Measurements from ENCODE around the gene RNF181. TPM values are rescaled to one million over a fixed set of nuclear protein-coding genes. Genes with fewer than 3 reads are reported as not detected.

RNF181 gene
- total RNA-seq, 1 experiment from 2014 or later: 125 TPM

DNA sequence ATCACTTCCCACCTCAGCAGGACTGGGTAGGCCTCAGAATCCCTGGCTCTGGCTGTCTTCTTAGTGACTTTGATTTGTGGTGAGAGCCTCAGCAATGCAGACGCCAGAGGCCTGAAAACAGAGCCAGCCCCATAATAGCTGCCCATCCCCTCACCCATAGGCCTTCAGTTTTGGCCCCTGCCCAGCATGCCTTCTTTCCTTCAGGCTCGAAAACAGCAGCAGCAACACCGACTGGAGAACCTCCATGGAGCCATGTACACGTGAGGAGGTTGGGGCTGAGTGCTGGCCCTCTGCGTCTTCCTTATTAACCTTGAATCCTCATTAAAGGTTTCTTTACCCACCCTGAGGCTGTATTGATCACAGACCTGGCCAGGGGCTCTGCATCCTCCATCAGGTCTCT is 1.7 kb downstream of the RNF181 start:
- intact Hi-C loops (cut with micrococcal nuclease): no loop called here
- TF ChIP-seq, protein P1, sequence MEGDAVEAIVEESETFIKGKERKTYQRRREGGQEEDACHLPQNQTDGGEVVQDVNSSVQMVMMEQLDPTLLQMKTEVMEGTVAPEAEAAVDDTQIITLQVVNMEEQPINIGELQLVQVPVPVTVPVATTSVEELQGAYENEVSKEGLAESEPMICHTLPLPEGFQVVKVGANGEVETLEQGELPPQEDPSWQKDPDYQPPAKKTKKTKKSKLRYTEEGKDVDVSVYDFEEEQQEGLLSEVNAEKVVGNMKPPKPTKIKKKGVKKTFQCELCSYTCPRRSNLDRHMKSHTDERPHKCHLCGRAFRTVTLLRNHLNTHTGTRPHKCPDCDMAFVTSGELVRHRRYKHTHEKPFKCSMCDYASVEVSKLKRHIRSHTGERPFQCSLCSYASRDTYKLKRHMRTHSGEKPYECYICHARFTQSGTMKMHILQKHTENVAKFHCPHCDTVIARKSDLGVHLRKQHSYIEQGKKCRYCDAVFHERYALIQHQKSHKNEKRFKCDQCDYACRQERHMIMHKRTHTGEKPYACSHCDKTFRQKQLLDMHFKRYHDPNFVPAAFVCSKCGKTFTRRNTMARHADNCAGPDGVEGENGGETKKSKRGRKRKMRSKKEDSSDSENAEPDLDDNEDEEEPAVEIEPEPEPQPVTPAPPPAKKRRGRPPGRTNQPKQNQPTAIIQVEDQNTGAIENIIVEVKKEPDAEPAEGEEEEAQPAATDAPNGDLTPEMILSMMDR (IDR thresholded peaks at IDR 0.05; ENCODE audit: unreplicated experiment): no peak
- Mint-ChIP-seq H3K27me3 (ENCODE audit: insufficient read depth, unreplicated experiment) (no peaks in the 10 kb centered on the region), H3K4me3 (ENCODE audit: unreplicated experiment) (peak overlapping the region; percentile 98), H3K27ac (ENCODE audit: low read depth, unreplicated experiment) (peak overlapping the region; percentile 98), H3K9me3 (ENCODE audit: unreplicated experiment) (no peaks in the 10 kb centered on the region), H3K36me3 (ENCODE audit: insufficient read depth, unreplicated experiment) (peaks cover 24% of the 10 kb centered on the region), H3K4me1 (ENCODE audit: insufficient read depth, unreplicated experiment) (peaks cover 19% of the 10 kb centered on the region)
- no peak for DNase-seq (ENCODE audit: unreplicated experiment)
- BruUV-seq (replicated peaks): TSS peak; percentile 50
- ChIA-PET CTCF (interaction anchor here (0.6 to 2.4 kb wide), 4 partner anchors 20 to 624 kb away, joined by 4 to 9 read pairs (median 4); no protein-coding TSS in a partner anchor), POLR2A (interaction anchor here (1.0 to 5.2 kb wide), 5 partner anchors 7 to 270 kb away, joined by 3 to 113 read pairs (median 54); partner anchors contain the start of genes GGCX, TGOLN2, TMEM150A and VAMP5)

DNA sequence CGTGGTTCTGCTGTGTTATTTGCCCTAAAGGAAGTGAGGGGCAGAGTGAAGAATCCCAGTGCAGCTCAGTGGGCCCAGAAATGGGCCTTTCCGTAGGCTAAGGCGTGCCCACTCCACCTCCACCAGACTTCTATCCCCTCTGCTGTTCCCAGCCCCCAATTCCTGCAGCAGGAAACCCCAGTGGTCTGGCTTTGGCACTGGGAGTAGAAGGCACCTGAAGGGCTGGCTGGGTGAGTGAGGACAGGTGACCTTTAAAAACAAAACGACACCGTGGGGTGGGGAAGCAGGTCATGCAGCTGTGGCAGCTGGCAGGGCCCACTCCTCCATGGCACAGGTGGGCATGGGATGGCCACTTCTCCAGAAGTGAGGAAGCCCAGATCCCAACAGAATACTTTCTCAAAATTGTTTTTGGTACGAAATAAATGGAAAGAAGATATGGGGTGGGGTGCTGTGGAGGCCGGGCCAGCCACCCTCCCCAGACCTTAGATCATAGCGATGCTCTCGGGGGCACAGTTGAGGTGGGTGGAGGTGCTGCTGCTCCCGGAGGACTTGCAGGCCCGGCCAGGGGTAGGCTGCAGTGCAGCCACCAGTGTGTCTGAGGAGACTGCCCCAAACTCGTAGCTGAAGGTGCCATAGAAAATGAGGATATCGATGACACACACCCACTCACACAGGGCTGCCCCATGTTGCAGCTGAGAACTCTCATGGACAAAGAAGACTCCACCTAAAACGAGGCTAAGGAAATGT is 3.2 kb downstream of the RNF181 start:
- no peak overlapping the region for H3K27ac Mint-ChIP-seq (ENCODE audit: low read depth, unreplicated experiment)
- no peaks in the 10 kb centered on the region for H3K9me3 Mint-ChIP-seq (ENCODE audit: unreplicated experiment)
- ChIA-PET POLR2A (interaction anchor here (0.8 to 1.2 kb wide), 2 partner anchors 10 to 20 kb away, joined by 3 to 5 read pairs; no protein-coding TSS in a partner anchor), CTCF (no interaction called here)
- H3K4me1 Mint-ChIP-seq (ENCODE audit: insufficient read depth, unreplicated experiment): peaks cover 19% of the 10 kb centered on the region
- TF ChIP-seq, protein P1 (IDR thresholded peaks at IDR 0.05; ENCODE audit: unreplicated experiment): no peak
- no peak for DNase-seq (ENCODE audit: unreplicated experiment)
- intact Hi-C loops (cut with micrococcal nuclease): no loop called here
- peaks cover 24% of the 10 kb centered on the region for H3K36me3 Mint-ChIP-seq (ENCODE audit: insufficient read depth, unreplicated experiment)
- H3K27me3 Mint-ChIP-seq (ENCODE audit: insufficient read depth, unreplicated experiment): no peaks in the 10 kb centered on the region
- no peak overlapping the region for H3K4me3 Mint-ChIP-seq (ENCODE audit: unreplicated experiment)
- BruUV-seq (replicated peaks): no TSS peak

DNA sequence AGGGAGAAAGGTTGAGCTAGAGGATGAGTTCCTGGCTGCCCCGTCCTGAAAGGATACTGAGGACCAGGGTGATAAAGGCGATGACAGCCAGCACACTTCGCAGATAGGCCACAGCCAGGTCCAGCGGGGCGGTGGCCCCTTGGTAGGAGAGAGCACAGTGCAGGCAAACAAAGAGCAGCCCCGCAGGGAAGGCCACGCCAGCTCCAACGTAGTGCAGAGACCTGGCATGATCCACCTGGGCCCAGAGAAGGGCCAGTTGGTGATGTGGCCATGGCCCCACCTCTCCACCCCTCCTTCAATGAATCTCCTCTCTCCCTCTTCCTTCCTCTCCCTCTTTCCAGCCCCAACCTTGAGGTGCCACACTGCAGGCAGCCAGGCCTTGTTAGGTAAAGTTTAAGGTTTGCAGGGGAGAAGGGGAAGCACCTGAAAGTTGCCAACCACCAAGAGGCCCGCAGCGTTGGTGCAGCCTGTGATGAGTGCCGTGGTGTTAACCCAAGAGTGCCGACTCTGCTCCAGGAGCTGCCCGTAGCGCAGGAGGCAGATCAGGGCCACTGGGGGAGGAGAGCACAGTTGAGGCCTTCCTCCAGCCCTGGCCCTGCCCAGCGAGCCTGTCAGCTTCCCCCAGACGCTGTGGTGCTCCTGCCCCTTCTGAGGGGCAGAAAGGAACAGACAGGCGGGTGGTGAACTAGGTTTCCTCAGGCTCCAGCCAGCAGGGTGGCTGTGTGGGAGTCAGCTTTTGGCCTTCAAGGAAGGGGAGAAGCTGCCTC is 4.1 kb downstream of the RNF181 start:
- CTCF ChIA-PET: no interaction called here
- Mint-ChIP-seq H3K36me3 (ENCODE audit: insufficient read depth, unreplicated experiment) (peaks cover 26% of the 10 kb centered on the region), H3K27me3 (ENCODE audit: insufficient read depth, unreplicated experiment) (no peaks in the 10 kb centered on the region), H3K4me1 (ENCODE audit: insufficient read depth, unreplicated experiment) (peaks cover 10% of the 10 kb centered on the region), H3K27ac (ENCODE audit: low read depth, unreplicated experiment) (no peak overlapping the region), H3K4me3 (ENCODE audit: unreplicated experiment) (no peak overlapping the region), H3K9me3 (ENCODE audit: unreplicated experiment) (no peaks in the 10 kb centered on the region)
- TF ChIP-seq, protein P1 (IDR thresholded peaks at IDR 0.05; ENCODE audit: unreplicated experiment): no peak
- no TSS peak for BruUV-seq (replicated peaks)
- no peak for DNase-seq (ENCODE audit: unreplicated experiment)
- POLR2A ChIA-PET: interaction anchor here (0.6 to 0.9 kb wide), 4 partner anchors 12 to 39 kb away, joined by 3 to 5 read pairs (median 3); partner anchors contain the start of genes C2orf68, GGCX and VAMP8
- intact Hi-C loops (cut with micrococcal nuclease): loop anchor here (5.0 kb wide), 2 partner anchors 37 to 177 kb away; partner anchors contain the start of gene GGCX

DNA sequence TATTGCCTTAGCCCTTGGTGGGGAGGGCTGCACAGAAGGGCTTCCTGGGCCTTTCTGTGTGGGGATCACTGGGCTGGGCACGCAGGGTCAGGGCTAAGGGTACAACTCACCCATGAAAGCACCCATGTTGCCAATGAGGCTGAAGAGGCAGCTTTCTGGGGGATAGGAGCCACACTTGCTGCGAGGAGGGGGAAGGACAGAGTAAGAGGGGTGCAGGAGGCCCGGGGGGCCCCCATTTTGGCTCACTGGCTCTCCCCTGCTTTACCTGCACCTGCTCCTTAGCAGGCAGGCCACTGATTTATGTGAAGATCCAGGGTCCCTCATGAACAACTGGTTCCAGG is 4.7 kb downstream of the RNF181 start:
- Mint-ChIP-seq H3K27ac (ENCODE audit: low read depth, unreplicated experiment) (no peak overlapping the region), H3K36me3 (ENCODE audit: insufficient read depth, unreplicated experiment) (peaks cover 30% of the 10 kb centered on the region), H3K4me1 (ENCODE audit: insufficient read depth, unreplicated experiment) (peaks cover 12% of the 10 kb centered on the region), H3K27me3 (ENCODE audit: insufficient read depth, unreplicated experiment) (no peaks in the 10 kb centered on the region), H3K4me3 (ENCODE audit: unreplicated experiment) (no peak overlapping the region), H3K9me3 (ENCODE audit: unreplicated experiment) (no peaks in the 10 kb centered on the region)
- TF ChIP-seq, protein P1 (IDR thresholded peaks at IDR 0.05; ENCODE audit: unreplicated experiment): no peak
- no TSS peak for BruUV-seq (replicated peaks)
- intact Hi-C loops (cut with micrococcal nuclease): loop anchor here (5.0 kb wide), 2 partner anchors 38 to 178 kb away; partner anchors contain the start of gene GGCX
- POLR2A ChIA-PET: interaction anchor here (0.6 to 0.9 kb wide), 3 partner anchors 11 to 39 kb away, joined by 3 read pairs; partner anchors contain the start of genes C2orf68, GGCX and VAMP8
- CTCF ChIA-PET: interaction anchor here (0.6 kb wide), 1 partner anchor 72 kb away, joined by 3 read pairs; no protein-coding TSS in a partner anchor
- no peak for DNase-seq (ENCODE audit: unreplicated experiment)

Measured in MCF 10A (cell line).